HTERT RPE-1 (cell line): ENCODE measurements around the gene CBX2.

Experiments used
- in situ Hi-C: fragments of 300-500 bp; cut with MboI; formaldehyde crosslinking; loops from 4 replicates; pipeline ENCODE4 v1.14.3; 2020; ENCODE audit warnings: low sequenced_read_pairs

CBX2 gene

DNA sequence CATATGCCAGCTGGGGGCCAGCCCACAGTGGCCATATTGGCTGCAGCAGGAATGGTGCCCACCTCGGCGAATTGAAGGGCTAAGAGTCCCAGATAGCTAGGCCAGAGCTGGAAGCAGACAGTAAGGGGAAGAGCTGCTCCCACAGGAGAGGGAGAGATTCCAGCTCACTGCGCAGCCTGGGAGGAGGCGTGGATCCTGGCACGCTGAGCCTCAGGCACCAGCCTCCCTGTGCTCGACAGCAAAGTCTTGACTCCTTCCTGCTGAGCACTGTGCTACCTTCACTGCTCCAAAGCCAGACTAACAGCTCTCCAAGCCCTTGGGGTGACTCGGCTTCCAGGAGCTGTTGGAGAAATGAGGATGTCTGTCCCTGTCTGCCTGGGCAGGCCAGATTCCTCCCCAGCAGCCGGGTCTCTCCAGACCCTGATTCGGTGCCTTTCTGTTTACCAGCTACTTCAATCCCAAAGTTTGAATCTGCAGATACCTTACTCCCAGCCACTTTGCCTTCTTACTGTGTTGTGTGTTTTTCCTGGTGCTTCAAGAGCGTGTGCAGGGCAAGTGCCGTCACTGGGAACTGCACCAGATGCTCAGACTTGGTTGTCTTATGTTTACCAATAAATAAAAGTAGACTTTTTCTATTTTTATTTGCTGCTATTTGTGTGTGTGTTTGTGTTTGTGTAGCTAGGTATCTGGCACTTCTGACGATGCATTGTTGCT is 9.1 kb downstream of the CBX2 start:
- in situ Hi-C loops = no loop called here

DNA sequence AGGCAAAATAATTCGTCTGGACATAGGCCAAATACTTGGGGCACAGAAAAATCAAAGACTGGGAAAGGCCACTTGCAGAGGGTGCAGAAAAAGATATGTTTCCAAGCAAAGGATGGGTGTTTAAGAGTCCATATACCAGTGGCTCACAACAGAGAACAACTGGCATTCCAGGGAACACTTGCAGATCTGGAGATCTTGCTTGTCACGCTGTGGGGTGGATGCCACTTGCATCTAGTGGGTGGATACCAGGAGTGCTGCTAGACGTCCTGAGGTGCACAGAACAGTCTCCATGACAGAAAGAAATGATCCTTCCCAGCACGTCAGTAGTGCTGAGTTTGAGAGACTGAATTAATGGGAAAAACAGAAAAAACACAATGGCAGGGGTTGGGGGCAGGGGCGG is 10.5 kb downstream of the CBX2 start:
- in situ Hi-C loops = no loop called here

DNA sequence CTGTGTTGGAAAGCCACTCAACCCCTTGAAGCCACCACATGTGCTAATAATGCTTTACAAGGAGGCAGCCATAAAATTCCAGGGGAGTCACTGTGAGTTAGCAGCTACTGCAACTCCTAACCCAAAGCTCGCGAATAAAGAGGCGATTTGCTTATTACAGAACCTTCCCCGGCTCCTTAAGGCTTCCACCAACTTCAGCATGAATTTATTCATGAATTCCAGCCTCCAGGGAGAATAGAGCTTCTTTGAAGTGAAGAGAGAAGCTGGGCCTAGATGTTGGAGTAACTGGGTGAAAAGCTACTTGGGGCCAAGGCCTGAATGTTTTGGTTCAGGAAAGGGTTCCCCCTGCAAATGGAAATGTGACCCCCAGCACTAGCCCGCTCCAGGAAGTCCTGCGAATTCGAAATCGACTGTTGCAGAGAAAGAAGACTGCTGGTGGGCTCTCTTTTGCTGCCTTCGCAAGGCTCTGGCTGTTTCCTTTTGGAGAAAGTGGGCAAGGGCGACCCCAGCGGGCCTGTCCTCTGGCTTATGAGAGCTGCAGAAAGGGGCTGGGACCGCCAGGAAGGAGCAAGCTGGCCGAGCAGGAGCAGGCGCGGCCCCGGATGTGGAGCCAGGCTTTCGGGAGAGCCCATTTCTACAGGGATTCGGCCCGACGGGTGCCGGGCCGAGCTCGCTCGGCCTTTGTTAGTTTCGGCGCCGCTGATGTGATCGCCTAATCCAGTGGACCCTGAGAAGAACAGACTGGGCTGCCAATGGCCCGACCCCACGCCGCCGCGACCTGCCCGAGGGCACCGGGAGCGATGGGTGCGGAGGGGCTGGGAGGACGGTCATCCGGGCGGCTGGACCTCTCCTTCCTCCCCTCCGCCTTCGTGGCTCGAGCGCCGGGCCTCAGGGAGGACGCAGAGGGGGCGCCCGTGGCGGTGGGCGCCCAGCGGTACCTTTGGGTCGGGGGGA is 11.3 kb downstream of the CBX2 start:
- in situ Hi-C loops = no loop called here

DNA sequence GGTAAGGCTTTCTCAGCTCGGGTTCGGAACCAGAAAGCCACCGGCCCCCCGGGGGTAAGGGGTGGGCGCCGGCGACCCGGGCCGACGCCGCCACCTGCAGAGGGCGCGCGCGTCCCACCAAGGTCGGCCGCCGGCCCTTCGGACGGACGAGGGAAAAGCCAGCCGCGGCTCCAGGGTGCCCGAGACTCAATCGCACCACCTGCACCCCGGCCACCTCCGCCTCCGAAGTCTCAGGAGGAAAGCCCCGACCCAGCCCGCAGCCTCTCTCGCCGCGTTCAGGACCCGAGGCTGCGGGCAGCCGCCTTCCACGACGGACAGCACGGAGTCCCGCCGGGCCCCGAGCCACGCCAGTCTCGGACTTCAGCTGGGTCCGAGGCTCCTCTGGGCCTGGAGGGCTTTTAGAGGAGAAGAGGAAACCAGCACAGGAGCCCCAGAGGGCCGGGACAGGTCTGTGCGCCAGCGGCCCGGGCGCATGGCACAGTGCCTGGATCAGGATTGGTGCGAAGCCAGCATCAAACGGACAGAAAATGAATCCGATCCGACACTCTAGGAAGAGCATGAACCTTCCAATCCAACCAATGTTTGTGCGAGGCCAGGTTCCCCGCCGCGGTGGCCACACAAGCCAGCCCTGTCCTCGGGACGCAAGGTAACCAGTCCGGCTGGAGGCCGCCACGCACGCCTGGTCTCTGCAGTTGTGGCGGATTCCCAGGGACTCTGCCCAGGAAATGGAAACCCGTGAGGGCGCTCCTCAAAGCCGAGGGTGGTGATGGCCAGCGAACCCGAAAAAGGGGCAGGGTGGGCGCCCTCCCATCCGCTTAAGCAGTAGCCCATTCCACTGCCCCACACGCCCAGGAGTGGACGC is 12.2 kb downstream of the CBX2 start:
- in situ Hi-C loops = no loop called here

DNA sequence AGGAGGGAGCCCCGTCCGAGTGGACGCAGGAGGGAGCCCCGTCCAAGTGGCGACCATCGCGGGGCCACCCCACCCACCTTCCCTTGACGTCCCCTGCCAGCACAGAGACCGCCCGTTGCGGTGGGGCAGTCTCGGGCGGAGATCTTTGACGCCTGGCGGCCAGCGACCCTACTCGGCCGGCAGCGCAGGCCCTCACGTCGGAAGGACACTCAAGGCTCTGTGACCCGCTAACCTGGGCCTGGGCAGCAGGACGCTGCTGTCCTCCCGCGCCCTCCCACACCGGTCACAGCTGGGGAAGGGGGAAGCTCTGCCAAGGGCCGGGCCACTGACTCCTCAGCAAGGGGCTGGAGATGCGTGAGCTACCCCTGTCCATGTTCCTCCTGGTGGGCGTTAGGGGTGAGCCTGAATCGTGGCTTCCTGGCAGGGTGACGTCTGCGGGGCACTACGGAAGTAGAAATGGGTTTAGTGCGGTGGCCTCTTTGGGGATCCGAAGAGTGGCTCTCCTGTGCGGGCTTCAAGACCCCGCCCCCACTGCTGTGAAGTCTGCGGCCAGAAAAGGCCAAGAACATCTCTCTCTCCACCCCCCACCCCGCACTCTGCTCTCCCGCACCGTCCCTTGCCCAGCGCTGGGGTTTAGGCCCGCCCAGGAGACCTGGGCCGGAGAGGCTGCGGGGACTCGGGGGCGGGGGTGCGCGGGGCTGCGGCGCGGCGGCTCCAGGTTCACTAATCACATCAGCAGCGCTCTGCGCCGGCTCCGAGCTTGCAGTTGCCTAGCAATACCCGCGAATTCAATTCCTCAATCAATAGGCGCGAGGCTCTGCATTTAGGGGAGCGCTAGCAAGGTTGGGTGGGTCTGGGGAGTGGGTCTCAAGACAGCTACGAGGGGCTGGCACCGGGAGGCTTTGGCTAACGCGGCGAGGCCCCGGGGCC is 13.1 kb downstream of the CBX2 start:
- in situ Hi-C loops = no loop called here

DNA sequence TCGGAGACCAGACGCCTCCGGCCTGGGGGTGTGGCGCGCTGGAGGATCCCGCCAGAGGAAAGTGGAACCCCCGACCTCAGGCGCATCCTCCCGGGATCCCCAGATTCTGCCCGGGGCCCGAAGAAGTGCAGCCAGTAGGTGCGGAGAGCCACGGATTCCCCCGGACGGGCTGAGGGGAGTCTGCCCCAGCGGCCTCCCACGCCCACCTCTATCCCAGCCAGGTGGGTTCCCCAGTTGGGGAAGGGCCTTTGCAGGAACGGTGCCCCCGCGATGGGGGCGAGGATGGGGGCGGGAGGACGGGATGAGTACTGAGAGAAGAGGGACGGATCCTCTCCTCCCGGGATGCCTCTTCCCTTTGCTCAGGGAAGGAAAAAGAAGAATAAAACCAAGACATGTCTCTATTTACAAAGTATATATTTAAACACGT is 13.8 kb downstream of the CBX2 start:
- in situ Hi-C loops = no loop called here

DNA sequence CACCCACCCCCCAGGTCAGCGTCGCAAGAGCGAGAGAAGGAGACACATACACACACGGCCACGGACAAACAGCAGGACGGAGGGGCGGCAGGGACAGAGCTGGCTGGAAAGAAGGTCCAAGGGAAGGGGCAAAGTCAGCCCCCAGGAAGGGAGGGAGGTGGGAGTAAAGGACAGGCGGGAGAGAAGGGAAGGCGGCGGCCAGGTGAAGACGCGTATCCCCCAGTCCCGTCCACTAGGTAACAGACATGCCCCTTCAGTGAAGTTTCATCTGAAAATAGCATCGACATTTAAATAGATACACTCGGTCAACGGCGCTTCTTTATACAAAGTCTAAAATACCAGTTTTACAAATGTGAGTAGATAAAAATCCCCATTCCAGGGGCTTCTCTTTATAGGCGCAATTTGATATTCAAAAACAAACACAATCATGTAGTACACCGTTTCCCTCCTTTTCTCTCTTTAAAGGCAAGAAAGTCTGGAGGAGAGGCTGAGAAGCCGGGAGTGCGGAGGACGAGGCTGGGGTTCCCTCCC is 14.5 kb downstream of the CBX2 start:
- in situ Hi-C loops = no loop called here

DNA sequence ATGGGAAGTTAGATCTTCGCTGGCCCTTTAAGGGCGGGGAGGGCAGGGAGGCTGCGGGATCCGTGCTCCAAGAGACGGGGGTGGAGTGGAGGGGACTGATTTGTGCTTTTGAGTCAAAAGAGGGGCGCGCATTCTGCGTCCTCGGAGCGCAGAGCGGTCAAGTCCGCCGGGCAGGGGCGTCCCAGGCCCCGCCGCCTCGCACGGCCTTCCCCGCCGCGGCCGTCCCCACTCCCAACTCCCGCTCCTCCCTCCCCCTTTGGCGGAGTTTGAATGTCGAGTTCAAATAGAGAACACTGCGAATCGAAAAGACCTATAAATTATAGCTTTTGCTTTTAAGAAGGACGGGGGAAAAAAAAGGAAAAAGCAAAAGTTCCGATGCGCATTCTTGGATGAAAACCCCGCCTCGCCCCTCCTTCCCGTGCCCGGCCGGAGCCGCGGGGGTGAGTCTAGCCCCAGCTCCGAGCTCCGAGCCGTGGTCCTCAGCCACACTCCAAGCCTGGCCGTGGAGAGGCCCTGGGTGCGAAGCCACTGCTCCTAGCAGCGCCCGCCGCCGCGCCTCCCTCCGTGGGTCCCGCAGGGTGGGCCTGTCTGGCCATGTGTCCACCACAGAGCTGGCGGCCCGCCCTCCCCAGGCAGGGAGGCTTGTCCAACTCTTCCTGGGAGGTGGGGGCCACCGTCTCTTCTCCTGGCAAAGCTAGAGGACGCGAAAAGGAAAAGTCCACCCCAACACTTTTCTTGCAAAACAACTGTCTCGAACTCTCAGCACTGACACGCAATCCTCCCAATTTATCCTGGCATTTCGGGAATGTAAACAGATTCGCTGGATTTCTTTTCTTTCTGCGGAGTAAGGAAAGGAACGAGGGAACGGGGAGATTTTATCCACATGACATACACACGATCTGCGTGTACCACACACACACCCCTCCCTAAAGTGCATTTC is 15.3 kb downstream of the CBX2 start:
- in situ Hi-C loops = no loop called here

DNA sequence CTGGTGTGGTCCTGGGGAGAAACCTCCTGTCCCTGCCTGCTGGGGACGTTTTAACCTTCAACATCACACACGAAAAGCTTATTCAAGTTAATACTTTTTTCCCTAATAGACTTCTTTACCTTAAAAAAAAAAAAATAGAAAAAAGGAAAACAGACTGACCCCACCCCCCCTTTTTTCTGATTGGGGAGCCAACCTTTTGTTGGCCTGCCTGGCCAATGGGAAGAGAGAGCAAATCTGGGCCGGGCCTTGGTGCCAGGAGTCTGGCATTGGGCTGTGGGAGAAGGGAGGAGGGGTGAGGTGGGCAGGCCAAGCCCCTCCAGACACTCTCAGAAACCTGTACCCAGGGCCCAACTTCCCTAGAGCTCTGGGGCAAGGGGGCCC is 16.0 kb downstream of the CBX2 start:
- in situ Hi-C loops = no loop called here

DNA sequence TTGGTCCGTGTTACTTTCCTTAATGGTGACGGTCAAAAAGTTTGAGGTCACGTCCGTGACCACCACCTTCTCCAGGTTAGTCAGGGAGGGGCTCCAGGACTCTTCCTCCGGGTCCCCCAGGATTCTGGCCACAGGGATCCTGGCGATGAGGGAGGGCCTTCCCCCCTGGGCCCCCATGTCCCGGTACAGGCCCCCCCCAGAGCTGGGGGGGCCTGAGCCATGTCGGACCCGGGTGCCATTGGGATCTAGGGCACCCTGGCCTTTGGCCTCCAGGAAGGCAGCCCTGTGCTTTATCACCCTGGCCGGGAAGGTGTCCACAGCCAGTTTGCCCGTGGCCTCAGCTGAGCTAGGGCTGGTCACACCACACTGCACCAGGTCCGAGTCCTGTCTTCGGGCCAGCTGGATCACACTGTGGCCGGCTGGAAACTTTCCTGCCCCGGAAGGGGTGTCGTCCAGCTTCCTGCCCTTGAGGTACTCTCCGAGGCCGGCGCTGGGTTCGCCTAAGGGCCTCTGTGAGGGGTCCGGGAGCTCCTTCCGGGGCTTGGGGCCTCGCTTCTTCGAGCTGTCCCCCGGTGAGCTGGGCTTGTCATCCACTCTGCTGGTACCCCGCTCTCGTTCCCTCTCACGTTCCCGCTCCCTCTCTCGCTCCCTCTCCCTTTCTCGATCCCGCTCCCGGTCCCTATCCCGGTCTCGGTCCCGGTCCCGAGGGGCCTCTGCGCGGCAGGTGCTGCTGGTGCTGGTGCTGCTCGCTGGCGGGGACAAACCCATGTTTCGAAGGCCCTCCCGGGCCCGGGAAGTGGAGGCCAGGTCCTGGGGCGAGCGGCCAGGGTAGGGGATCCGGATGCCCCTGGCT is 16.9 kb downstream of the CBX2 start:
- in situ Hi-C loops = no loop called here

DNA sequence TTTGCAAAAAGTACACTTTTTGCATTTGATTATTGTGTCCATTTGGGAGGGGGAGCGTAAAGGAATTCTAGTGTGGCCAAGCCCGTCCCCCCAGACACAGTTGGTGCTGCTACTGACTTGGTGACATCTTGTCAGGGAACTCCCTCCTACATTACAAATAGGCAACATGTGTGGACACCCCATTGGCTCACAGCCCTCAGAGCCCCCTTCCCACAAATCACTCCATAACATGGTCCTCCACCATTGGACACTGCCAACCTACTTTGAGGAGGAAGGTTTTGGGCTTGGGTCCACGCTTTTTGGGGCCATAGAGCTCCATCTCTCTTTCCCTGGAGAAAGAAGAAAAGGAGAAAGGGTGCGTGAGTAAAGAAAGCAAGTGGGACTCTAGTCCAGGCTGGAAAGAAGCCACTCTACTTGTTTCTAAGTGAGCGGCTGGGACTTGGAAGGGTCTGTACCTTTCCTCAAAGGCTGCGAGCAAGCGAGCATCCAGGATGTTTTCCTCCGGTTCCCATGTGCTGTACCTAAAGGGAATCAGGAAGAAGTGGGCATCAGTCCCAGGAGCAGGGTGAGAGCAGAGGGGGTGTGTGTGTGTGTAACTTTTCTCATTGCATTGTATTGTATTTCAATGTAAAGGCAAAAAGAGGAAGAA is 18.0 kb downstream of the CBX2 start:
- in situ Hi-C loops = no loop called here

DNA sequence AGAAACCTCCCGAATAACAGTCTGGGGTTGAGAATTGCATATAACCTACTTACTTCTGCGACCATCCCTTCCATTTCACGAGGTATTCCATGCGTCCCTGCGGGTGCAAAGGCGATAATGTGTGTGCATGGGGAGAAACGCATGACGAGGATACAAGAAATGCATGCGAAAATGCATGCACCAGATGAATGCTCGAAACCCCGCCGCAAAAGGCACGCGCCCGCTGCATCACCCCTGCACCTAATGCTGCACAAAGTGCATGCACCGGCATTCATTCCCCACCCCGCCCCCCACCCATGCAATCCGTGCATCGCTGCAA is 18.5 kb downstream of the CBX2 start:
- in situ Hi-C loops = no loop called here

DNA sequence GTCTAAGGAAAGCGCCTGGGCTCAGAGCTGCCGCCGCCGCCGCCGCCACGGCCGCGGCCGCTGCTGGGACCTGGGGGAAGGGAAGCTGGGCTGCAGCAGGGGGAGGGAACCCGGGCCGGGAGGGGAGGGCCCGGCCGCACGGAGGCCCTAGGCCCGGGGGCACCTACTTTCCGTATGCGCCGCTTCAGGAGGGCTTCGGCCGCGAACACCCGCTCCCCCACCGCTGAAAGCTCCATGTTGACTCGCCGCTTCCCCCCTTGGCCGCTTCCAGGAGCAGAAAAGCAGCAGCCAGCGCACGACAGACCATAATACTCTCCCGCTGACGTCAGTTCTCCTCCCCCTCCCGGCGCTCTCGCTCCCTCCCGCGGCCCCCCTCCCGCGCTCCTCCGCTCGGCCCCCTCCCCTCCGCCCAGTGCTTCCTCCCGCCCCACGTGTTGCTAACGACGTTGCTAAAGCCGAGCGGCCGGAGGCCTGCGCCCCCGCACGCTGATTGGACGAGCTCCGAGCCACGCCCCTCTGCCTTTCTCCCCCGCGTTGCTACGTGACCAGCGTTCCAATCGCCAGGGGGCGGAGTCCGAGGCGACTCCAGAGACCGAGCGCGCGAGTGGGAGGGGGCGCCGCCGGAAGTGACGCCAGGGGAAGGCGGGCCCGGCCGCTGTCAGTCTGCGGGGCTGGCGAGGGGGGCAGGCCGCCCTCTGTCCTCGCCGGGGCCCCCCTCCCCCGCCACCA is 19.0 kb downstream of the CBX2 start, which contains the start of gene CBX8:
CBX8 (minus strand) TSS at position 315 of the 729 bp plus-strand sequence; CDS start at position 236, 79 bp downstream.
- in situ Hi-C loops = no loop called here

DNA sequence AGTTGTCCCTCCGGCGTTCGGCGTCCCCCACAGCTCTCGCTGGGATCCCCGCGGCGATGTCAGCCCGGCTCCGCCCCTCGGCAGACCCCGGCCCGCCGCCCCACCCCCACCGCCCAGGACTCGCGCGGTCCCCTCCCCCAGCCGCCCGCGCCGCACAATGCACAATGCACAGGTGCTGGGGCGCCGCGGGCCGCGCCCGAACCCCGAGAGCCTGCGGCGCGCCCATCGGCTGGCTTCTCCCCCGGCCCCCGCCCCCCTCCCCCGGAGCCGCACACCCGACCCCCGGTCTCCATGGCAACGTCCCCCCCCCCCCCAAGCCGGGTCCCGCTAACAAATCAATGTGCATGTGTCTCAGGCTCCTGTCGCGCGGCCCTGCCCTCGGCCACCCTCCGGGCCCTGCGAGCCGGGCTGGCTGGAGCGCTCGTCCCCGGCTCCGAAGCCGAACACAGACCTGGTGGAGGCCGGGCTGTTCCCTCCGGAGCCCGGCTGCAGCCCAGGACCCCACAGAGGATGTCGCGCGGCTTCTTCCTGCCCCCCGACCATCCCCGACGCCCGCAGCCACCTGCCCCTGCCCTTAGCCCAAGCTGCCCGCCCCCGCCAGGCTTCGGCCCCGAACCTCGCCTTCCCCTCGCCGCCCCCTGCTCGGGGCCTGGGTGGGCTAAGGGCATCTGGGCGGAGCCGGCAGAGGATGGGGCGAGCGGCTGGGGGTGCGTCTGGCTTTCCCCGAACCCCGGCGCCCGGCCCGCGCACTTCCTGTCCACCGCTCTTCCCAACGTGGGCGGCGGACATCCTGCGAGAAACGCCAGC is 19.7 kb downstream of the CBX2 start:
- in situ Hi-C loops = no loop called here

DNA sequence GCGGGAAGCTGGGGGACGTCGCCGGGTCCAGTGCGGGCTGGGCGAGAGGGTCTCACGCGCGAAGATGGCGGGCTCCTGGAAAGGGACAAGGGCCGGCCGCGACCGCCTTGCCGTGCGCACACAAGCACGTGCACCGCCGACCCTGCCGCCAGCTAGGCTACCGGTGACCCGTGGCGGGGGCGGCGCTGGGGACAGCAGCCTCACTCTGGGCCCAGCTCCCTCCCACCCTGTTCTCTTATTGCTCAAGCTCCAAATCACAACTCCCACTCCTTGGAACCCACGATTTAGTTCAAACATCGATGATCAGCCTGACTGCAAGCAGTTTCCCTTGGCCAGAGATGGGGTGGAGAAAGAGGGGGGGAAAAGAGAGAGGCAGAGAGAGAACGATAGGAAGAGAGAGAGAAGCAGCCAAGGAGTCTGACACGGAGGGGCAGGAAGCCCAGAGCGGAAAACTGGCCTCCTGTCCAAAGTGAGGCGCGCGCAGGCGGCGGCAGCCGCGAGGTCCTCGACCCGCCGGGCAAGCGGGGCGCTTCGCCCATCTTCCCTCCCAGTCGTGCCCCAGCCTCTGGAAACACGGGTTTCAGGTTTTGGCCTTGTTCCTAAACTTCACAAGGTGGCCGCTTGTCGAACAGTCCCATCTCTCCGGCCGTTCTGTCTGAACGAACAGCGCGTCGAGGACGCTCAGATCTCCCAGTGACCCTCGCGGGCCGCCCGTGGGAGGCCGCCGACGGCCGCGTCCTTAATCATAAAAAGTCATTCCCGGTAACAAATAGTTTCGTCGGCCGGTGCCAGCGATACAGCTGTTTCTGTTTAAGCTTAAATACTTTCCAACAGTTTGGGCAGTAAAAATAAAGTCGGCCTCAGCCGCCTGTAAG is 20.6 kb downstream of the CBX2 start:
- in situ Hi-C loops = no loop called here
